HepG2 (cell line): ENCODE results near the gene GRK5. TPM values are rescaled to one million over a fixed set of nuclear protein-coding genes. Genes with fewer than 3 reads are reported as not detected.

Source experiments
- CENPX ChIP-seq: sonication (generic); formaldehyde crosslinking; IDR thresholded peaks from 2 replicates; pipeline ENCODE4 v1.9.0; 2021; ENCODE audit warnings: mild to moderate bottlenecking, missing genetic modification reagents, moderate library complexity
- DBP ChIP-seq: sonication (generic); formaldehyde crosslinking; IDR thresholded peaks from 2 replicates; pipeline ENCODE4 v1.4.0; 2020; ENCODE audit warnings: missing genetic modification reagents; ENCODE audit errors: not compliant biosample characterization
- EHMT2 ChIP-seq: fragments of 200-600 bp; sonication (generic); IDR thresholded peaks from 2 replicates; pipeline ENCODE4 v1.7.0; 2017; ENCODE audit warnings: antibody characterized with exemption, low read depth, low read length, borderline replicate concordance
- HDAC1 ChIP-seq: sonication (generic); formaldehyde crosslinking; IDR thresholded peaks from 2 replicates; pipeline ENCODE4 v1.5.1; 2020; ENCODE audit warnings: mild to moderate bottlenecking, missing genetic modification reagents
- HMG20B ChIP-seq: conservative IDR thresholded peaks from 2 replicates; pipeline ENCODE4 v1.6.1; 2016; ENCODE audit warnings: missing genetic modification reagents, missing compliant biosample characterization
- HNF1B ChIP-seq: sonication (generic); formaldehyde crosslinking; IDR thresholded peaks from 2 replicates; pipeline ENCODE4 v1.5.1; 2020; ENCODE audit warnings: mild to moderate bottlenecking, moderate library complexity, missing genetic modification reagents
- IKZF4 ChIP-seq: sonication (generic); formaldehyde crosslinking; IDR thresholded peaks from 2 replicates; pipeline ENCODE4 v1.5.1; 2020; ENCODE audit warnings: borderline replicate concordance, mild to moderate bottlenecking, low read depth, missing genetic modification reagents; ENCODE audit errors: not compliant biosample characterization
- NR2F2 ChIP-seq: IDR thresholded peaks from 2 replicates; pipeline ENCODE4 v1.6.1; 2012; ENCODE audit warnings: low read depth, inconsistent platforms, borderline replicate concordance
- POGK ChIP-seq: sonication (generic); formaldehyde crosslinking; conservative IDR thresholded peaks from 2 replicates; pipeline ENCODE4 v1.8.0; 2022; ENCODE audit warnings: mild to moderate bottlenecking, moderate library complexity, missing genetic modification reagents
- RBM39 ChIP-seq: fragments of 200-400 bp; formaldehyde crosslinking; IDR thresholded peaks from one replicate; pipeline ENCODE4 v1.6.1; 2018; ENCODE audit warnings: antibody characterized with exemption, mild to moderate bottlenecking, low read depth, low read length; ENCODE audit not compliant: poor library complexity, severe bottlenecking
- RXRB ChIP-seq: IDR thresholded peaks from 2 replicates; pipeline ENCODE4 v1.6.1; 2016; ENCODE audit warnings: borderline replicate concordance, missing genetic modification reagents, missing compliant biosample characterization
- SIN3B ChIP-seq: fragments of 150-350 bp; IDR thresholded peaks from 2 replicates; pipeline ENCODE4 v1.6.1; 2014; ENCODE audit warnings: low read length
- TMF1 ChIP-seq: sonication (generic); formaldehyde crosslinking; IDR thresholded peaks from 2 replicates; pipeline ENCODE4 v1.8.1; 2022; ENCODE audit warnings: low read depth, missing genetic modification reagents
- ZNF317 ChIP-seq: sonication (generic); formaldehyde crosslinking; IDR thresholded peaks from 2 replicates; pipeline ENCODE4 v1.5.0; 2020; ENCODE audit warnings: mild to moderate bottlenecking, missing genetic modification reagents
- ZNF629 ChIP-seq: sonication (generic); formaldehyde crosslinking; conservative IDR thresholded peaks from 2 replicates; pipeline ENCODE4 v1.5.0; 2020; ENCODE audit warnings: missing genetic modification reagents
- ZNF816 ChIP-seq: sonication (generic); formaldehyde crosslinking; IDR thresholded peaks from 2 replicates; pipeline ENCODE4 v1.8.0; 2022; ENCODE audit warnings: missing genetic modification reagents, mild to moderate bottlenecking, borderline replicate concordance
- ZSCAN31 ChIP-seq: sonication (generic); formaldehyde crosslinking; IDR thresholded peaks from 2 replicates; pipeline ENCODE4 v1.5.0; 2020; ENCODE audit warnings: low read depth, mild to moderate bottlenecking, missing genetic modification reagents
- polyA plus RNA-seq, 8 experiments: library from polyadenylated mRNA; depleted of rRNA in 3 of 8; stranded (reverse) in 7 of 8; unstranded in 1 of 8; fragments of >200 nt; fragmentation: Illumina TruSeq in 4 of 8; extraction: Trizol in 4 of 8; gene quantifications; 2 replicates each; pipeline versions ENCODE4 v1.2.1 to v1.2.3, GENCODE V29; 2011 to 2016; ENCODE audit warnings: low read depth in 4 of 8, missing spikeins in 1 of 8, mixed read lengths in 1 of 8; ENCODE audit not compliant: insufficient read depth in 1 of 8
- total RNA-seq, 5 experiments: library from RNA; depleted of rRNA; stranded (reverse); fragments of >200 nt; fragmentation: Illumina TruSeq; extraction: Trizol; gene quantifications; 2 replicates each; pipeline ENCODE4 v1.2.3, GENCODE V29; 2016; ENCODE audit warnings: low read depth in 1 of 5
- TF ChIP-seq, protein P1 (sequence below): sonication (generic); formaldehyde crosslinking; IDR thresholded peaks from 2 replicates; pipeline ENCODE4 v1.8.0; 2022; ENCODE audit warnings: missing genetic modification reagents, mild to moderate bottlenecking, borderline replicate concordance

Gene GRK5
- total and polyA plus RNA-seq, 2 of the 13 experiments (the other 11 are each of a cell fraction or from before 2014, with no cell fraction given), result 10.4 to 12.6 TPM

- no peak for TF ChIP-seq RBM39
- peak; percentile 26; the same call in 1 of the 2 replicates for TF ChIP-seq HNF1B
- no peak for TF ChIP-seq ZNF317 (CRISPR knock-in tag)
- no peak for TF ChIP-seq SIN3B
- no peak for TF ChIP-seq ZSCAN31 (CRISPR knock-in tag)
- no peak for TF ChIP-seq NR2F2
- TF ChIP-seq ZNF816, result no peak
- TF ChIP-seq ZNF629, result no peak
- no peak for TF ChIP-seq CENPX (CRISPR knock-in tag)
- TF ChIP-seq EHMT2, result no peak
- peak; percentile 15 for TF ChIP-seq IKZF4 (CRISPR knock-in tag)
- TF ChIP-seq TMF1 (CRISPR knock-in tag), result no peak
- TF ChIP-seq, protein P1, sequence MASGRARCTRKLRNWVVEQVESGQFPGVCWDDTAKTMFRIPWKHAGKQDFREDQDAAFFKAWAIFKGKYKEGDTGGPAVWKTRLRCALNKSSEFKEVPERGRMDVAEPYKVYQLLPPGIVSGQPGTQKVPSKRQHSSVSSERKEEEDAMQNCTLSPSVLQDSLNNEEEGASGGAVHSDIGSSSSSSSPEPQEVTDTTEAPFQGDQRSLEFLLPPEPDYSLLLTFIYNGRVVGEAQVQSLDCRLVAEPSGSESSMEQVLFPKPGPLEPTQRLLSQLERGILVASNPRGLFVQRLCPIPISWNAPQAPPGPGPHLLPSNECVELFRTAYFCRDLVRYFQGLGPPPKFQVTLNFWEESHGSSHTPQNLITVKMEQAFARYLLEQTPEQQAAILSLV (CRISPR knock-in tag), result no peak
- TF ChIP-seq HMG20B, result no peak
- TF ChIP-seq RXRB (CRISPR knock-in tag), result no peak
- no peak for TF ChIP-seq DBP (CRISPR knock-in tag)
- TF ChIP-seq POGK (CRISPR knock-in tag), result no peak
- TF ChIP-seq HDAC1 (CRISPR knock-in tag), result 0 out of 2 replicates have a peak, but pooled peaks have one; percentile 30
Observed at GRCh38 chr10:119316002-119316358, 108.6 kb downstream of the GRK5 start (continued).
